ENCODE data around the gene RAP1GAP2. TPM values are rescaled to one million over a fixed set of nuclear protein-coding genes. Genes with fewer than 3 reads are reported as not detected.

The RAP1GAP2 gene
- total RNA-seq, 1 donor from 2014 or later: 0.11 TPM

- no peak for DNase-seq (ENCODE audit: low read depth)
Observed at GRCh38 chr17:2940352-2940751, 144.1 kb downstream of the RAP1GAP2 start.

GRCh38 chr17:2943981-2944380 lies 147.7 kb downstream of the RAP1GAP2 start:
- DNase-seq (ENCODE audit: low read depth): no peak

- no peak for DNase-seq (ENCODE audit: low read depth)
Observed at GRCh38 chr17:2945299-2945698, 149.1 kb downstream of the RAP1GAP2 start.

GRCh38 chr17:2946144-2946543 lies 149.9 kb downstream of the RAP1GAP2 start:
- DNase-seq (ENCODE audit: low read depth): no peak

GRCh38 chr17:2947588-2947950 lies 151.3 kb downstream of the RAP1GAP2 start:
- DNase-seq (ENCODE audit: low read depth): no peak

- DNase-seq (ENCODE audit: low read depth): no peak
Observed at GRCh38 chr17:2947996-2948550, 151.8 kb downstream of the RAP1GAP2 start.

GRCh38 chr17:2948721-2949468 lies 152.7 kb downstream of the RAP1GAP2 start:
- DNase-seq (ENCODE audit: low read depth): no peak

GRCh38 chr17:2949469-2950044 lies 153.3 kb downstream of the RAP1GAP2 start:
- peak; percentile 75 for DNase-seq (ENCODE audit: low read depth)

- DNase-seq (ENCODE audit: low read depth): no peak
Observed at GRCh38 chr17:2950846-2951245, 154.6 kb downstream of the RAP1GAP2 start.

- DNase-seq (ENCODE audit: low read depth): no peak
Observed at GRCh38 chr17:2952174-2952845, 156.1 kb downstream of the RAP1GAP2 start.

GRCh38 chr17:2954898-2955445 lies 158.7 kb downstream of the RAP1GAP2 start:
- DNase-seq (ENCODE audit: low read depth): peak; percentile 85

GRCh38 chr17:2955931-2956582 lies 159.8 kb downstream of the RAP1GAP2 start:
- no peak for DNase-seq (ENCODE audit: low read depth)

GRCh38 chr17:2957631-2958286 lies 161.5 kb downstream of the RAP1GAP2 start:
- no peak for DNase-seq (ENCODE audit: low read depth)

GRCh38 chr17:2958706-2959222 lies 162.5 kb downstream of the RAP1GAP2 start:
- no peak for DNase-seq (ENCODE audit: low read depth)

- DNase-seq (ENCODE audit: low read depth): no peak
Observed at GRCh38 chr17:2959371-2960130, 163.3 kb downstream of the RAP1GAP2 start.

GRCh38 chr17:2961446-2961845 lies 165.2 kb downstream of the RAP1GAP2 start:
- DNase-seq (ENCODE audit: low read depth): no peak

GRCh38 chr17:2962236-2962635 lies 166.0 kb downstream of the RAP1GAP2 start:
- no peak for DNase-seq (ENCODE audit: low read depth)

GRCh38 chr17:2962729-2963128 lies 166.5 kb downstream of the RAP1GAP2 start:
- no peak for DNase-seq (ENCODE audit: low read depth)

- DNase-seq (ENCODE audit: low read depth): no peak
Observed at GRCh38 chr17:2963332-2964027, 167.2 kb downstream of the RAP1GAP2 start.
